ENCODE data around the gene KCNQ1. TPM values are rescaled to one million over a fixed set of nuclear protein-coding genes. Genes with fewer than 3 reads are reported as not detected.

KCNQ1 gene
- total and polyA plus RNA-seq, 2 of the 13 experiments (the other 11 are each of a cell fraction or from before 2014, with no cell fraction given), result 0.02 to 0.08 TPM

- FAIRE-seq (no peak), DNase-seq (ENCODE audit: low spot score) (peak; percentile 29), ATAC-seq (no peak)
- Histone ChIP-seq H3K79me2 (ENCODE audit: insufficient read depth, low read length) (no peaks in the 10 kb centered on the region), H3K27me3 (ENCODE audit: control insufficient read depth in 1 of 2, insufficient read depth in 2 of 2, low read length in 2 of 2) (peaks cover 5 to 54% of the 10 kb centered on the region in 2 experiments; a peak in 4 of 5 replicates), H4K20me1 (ENCODE audit: insufficient read depth, low read length) (no peaks in the 10 kb centered on the region), H3K4me2 (ENCODE audit: low read depth, low read length) (no peak overlapping the region), H3K27ac (ENCODE audit: extremely low read length, insufficient read depth, low read length) (no peak overlapping the region), H2AFZ (ENCODE audit: low read length) (no peak overlapping the region), H3K36me3 (replicated peaks in 1 of 2; ENCODE audit: control insufficient read depth in 1 of 2, insufficient read depth in 2 of 2, low read length in 2 of 2) (no peaks in the 10 kb centered on the region), H3K9ac (ENCODE audit: insufficient read depth, low read depth, low read length) (no peak overlapping the region), H3K4me1 (ENCODE audit: insufficient read depth, low read length) (no peaks in the 10 kb centered on the region), H3K9me3 (ENCODE audit: low read length) (no peaks in the 10 kb centered on the region), H3K4me3 (replicated peaks in 1 of 3; ENCODE audit: insufficient read depth in 1 of 3, low read depth in 2 of 3, low read length in 3 of 3) (no peak overlapping the region)
- ChIA-PET CTCF (ENCODE audit: low intra/inter-chr PET ratio, low total read pairs) (no interaction called here), POLR2A (no interaction called here)
- TF ChIP-seq ZNF441 (CRISPR knock-in tag; IDR thresholded peaks at IDR 0.05; ENCODE audit: borderline replicate concordance) (no peak), IKZF5 (CRISPR knock-in tag; IDR thresholded peaks at IDR 0.05) (no peak), ZNF12 (CRISPR knock-in tag; IDR thresholded peaks at IDR 0.05) (no peak), ZNF331 (CRISPR knock-in tag; IDR thresholded peaks at IDR 0.05) (peak; percentile 99)
- intact Hi-C loops (cut with micrococcal nuclease; ENCODE audit: unreplicated experiment), result no loop called here
- in situ Hi-C loops (cut with HindIII; ENCODE audit: extremely low pct_ligation_motif_present, low pct_unique_long_range_greater_than_20kb), result no loop called here
- BruUV-seq (replicated peaks), result no TSS peak
- 19% methylated on average over 5 of the region's 5 CpGs for WGBS (ENCODE audit: low lambda C conversion rate)
These were observed 322.3 kb downstream of the KCNQ1 start for GRCh38 chr11:2767071-2767470.

- no peak overlapping the region for H3K9ac ChIP-seq (ENCODE audit: insufficient read depth, low read depth, low read length)
- in situ Hi-C loops (cut with HindIII; ENCODE audit: extremely low pct_ligation_motif_present, low pct_unique_long_range_greater_than_20kb), result no loop called here
- no peak overlapping the region for H3K4me3 ChIP-seq (replicated peaks in 1 of 3; ENCODE audit: insufficient read depth in 1 of 3, low read depth in 2 of 3, low read length in 3 of 3)
- ATAC-seq (no peak), DNase-seq (ENCODE audit: low spot score) (no peak), FAIRE-seq (no peak)
- no peak for TF ChIP-seq CEBPZ (IDR thresholded peaks at IDR 0.05; ENCODE audit: low read length)
- no peak for TF ChIP-seq ZNF251 (CRISPR knock-in tag; IDR thresholded peaks at IDR 0.05)
- intact Hi-C loops (cut with micrococcal nuclease; ENCODE audit: unreplicated experiment), result no loop called here
- H3K27ac ChIP-seq (ENCODE audit: extremely low read length, insufficient read depth, low read length), result no peak overlapping the region
- no peak overlapping the region for H3K4me2 ChIP-seq (ENCODE audit: low read depth, low read length)
- no peaks in the 10 kb centered on the region for H3K4me1 ChIP-seq (ENCODE audit: insufficient read depth, low read length)
- no peaks in the 10 kb centered on the region for H4K20me1 ChIP-seq (ENCODE audit: insufficient read depth, low read length)
- WGBS (ENCODE audit: low lambda C conversion rate), result 62% methylated on average over 8 of the region's 8 CpGs
- H3K36me3 ChIP-seq (replicated peaks in 1 of 2; ENCODE audit: control insufficient read depth in 1 of 2, insufficient read depth in 2 of 2, low read length in 2 of 2), result no peaks in the 10 kb centered on the region
- BruUV-seq (replicated peaks), result no TSS peak
- CTCF ChIA-PET (ENCODE audit: low intra/inter-chr PET ratio, low total read pairs), result no interaction called here
- POLR2A ChIA-PET, result no interaction called here
- H3K27me3 ChIP-seq (ENCODE audit: control insufficient read depth in 1 of 2, insufficient read depth in 2 of 2, low read length in 2 of 2), result peaks cover 4 to 54% of the 10 kb centered on the region in 2 experiments; a peak in 4 of 5 replicates
- no peaks in the 10 kb centered on the region for H3K9me3 ChIP-seq (ENCODE audit: low read length)
- no peaks in the 10 kb centered on the region for H3K79me2 ChIP-seq (ENCODE audit: insufficient read depth, low read length)
- no peak overlapping the region for H2AFZ ChIP-seq (ENCODE audit: low read length)
These were observed 323.0 kb downstream of the KCNQ1 start for GRCh38 chr11:2767801-2768200.

Measured in HepG2 (cell line).